ENCODE data around the gene CD2.

The CD2 gene

GRCh38 chr1:116791727-116792126, 37.5 kb downstream of the CD2 start:
- no peak for DNase-seq

GRCh38 chr1:116793357-116793935, 39.2 kb downstream of the CD2 start:
- no peak for DNase-seq

- DNase-seq = no peak
Measured at GRCh38 chr1:116794371-116794770, 40.1 kb downstream of the CD2 start.

- DNase-seq = peak; percentile 62
Measured at GRCh38 chr1:116794804-116795481, 40.7 kb downstream of the CD2 start.

- no peak for DNase-seq
Measured at GRCh38 chr1:116795482-116795829, 41.2 kb downstream of the CD2 start.

- DNase-seq = no peak
Measured at GRCh38 chr1:116804736-116805135, 50.5 kb downstream of the CD2 start.

GRCh38 chr1:116805398-116805797, 51.2 kb downstream of the CD2 start:
- no peak for DNase-seq

GRCh38 chr1:116806245-116806644, 52.0 kb downstream of the CD2 start:
- DNase-seq = no peak

GRCh38 chr1:116806671-116807070, 52.4 kb downstream of the CD2 start:
- DNase-seq = no peak

GRCh38 chr1:116807394-116808199, 53.4 kb downstream of the CD2 start:
- DNase-seq = no peak

- no peak for DNase-seq
Measured at GRCh38 chr1:116808200-116808847, 54.1 kb downstream of the CD2 start.

- no peak for DNase-seq
Measured at GRCh38 chr1:116808848-116809508, 54.7 kb downstream of the CD2 start.

- no peak for DNase-seq
Measured at GRCh38 chr1:116811321-116811720, 57.1 kb downstream of the CD2 start.

- no peak for DNase-seq
Measured at GRCh38 chr1:116814926-116815723, 60.9 kb downstream of the CD2 start.

GRCh38 chr1:116817582-116818064, 63.4 kb downstream of the CD2 start:
- DNase-seq = peak; percentile 74

All from OCI-M1 (cell line).